ENCODE measurements around the gene KIF25. TPM values are rescaled to one million over a fixed set of nuclear protein-coding genes. Genes with fewer than 3 reads are reported as not detected.

The KIF25 gene
- total and polyA plus RNA-seq, 3 experiments from 2014 or later: not detected

DNA sequence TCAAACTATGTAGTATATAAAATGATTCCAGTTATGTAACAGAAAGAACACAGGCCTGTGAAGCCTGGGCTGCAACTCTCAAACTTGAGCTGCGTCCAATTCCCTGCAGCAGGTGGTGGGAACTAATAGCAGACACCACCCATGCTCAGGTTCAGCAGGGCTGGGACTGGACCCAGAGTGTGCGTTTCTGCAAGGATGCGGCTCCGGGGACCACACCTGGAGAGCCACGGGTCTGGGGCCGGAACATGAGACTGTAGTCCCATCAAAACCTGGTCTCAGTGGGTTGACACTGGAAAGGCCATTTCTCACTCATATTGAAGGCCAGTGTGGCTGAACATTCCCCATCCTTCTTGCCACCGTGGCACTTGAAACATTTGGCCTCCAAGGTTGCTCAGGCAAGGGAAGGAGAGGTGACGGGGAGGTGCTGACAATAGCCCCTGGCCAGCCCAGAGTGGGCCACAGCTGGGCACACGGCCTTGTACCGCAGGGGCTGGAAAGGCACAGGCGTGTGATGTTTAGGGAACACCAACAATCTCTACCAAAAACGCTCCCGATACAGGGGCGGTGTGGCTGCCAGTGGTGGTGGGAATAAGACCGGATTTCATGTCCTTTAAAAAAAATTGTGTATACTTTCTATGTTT is 43.5 kb downstream of the KIF25 start:
- ChIA-PET CTCF (no interaction called here), POLR2A (no interaction called here)
- H3K9me3 Mint-ChIP-seq: peaks cover 5 to 27% (median 22%) of the 10 kb centered on the region in 5 donors
- Histone ChIP-seq H3K9me3 (ENCODE audit: low read length) (peaks cover 6% of the 10 kb centered on the region), H3K36me3 (ENCODE audit: insufficient read depth, low read length) (no peaks in the 10 kb centered on the region), H3K27me3 (ENCODE audit: insufficient read depth, low read length, poor library complexity, severe bottlenecking) (no peaks in the 10 kb centered on the region), H3K4me3 (ENCODE audit: low read length) (no peak overlapping the region), H3K27ac (ENCODE audit: low read depth, low read length) (no peak overlapping the region), H3K4me1 (ENCODE audit: insufficient read depth, low read length) (no peaks in the 10 kb centered on the region)
- H3K27ac Mint-ChIP-seq: no peak overlapping the region
- peaks cover 7 to 8% of the 10 kb centered on the region in 2 donors for H3K27me3 Mint-ChIP-seq
- H3K4me1 Mint-ChIP-seq: peaks cover 0 to 3% (median 1%) of the 10 kb centered on the region in 3 donors
- H3K4me3 Mint-ChIP-seq: no peak overlapping the region
- peaks cover 0 to 1% (median 0%) of the 10 kb centered on the region in 3 donors for H3K36me3 Mint-ChIP-seq
- DNase-seq: no peak

DNA sequence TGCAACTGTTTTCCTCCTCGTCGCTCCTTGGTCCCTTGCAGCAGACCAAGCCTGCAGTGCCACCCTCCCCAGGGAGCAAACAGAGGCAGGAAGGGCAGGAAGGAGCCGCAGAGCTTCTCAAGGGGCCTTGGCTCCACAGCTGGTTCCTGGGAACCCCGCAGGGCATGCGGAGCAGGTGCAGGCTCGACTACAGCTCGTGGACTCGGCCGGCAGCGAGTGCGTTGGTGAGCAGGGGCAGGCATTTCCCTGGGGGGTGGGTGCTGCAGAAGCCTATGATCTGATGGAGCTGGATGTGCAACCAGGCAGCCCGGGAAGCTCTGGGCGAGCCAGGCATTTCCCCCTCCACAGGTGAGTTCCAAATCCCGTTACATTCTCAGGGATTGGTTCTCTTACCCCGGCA is 44.5 kb downstream of the KIF25 start:
- no peaks in the 10 kb centered on the region for H3K36me3 ChIP-seq (ENCODE audit: insufficient read depth, low read length)

DNA sequence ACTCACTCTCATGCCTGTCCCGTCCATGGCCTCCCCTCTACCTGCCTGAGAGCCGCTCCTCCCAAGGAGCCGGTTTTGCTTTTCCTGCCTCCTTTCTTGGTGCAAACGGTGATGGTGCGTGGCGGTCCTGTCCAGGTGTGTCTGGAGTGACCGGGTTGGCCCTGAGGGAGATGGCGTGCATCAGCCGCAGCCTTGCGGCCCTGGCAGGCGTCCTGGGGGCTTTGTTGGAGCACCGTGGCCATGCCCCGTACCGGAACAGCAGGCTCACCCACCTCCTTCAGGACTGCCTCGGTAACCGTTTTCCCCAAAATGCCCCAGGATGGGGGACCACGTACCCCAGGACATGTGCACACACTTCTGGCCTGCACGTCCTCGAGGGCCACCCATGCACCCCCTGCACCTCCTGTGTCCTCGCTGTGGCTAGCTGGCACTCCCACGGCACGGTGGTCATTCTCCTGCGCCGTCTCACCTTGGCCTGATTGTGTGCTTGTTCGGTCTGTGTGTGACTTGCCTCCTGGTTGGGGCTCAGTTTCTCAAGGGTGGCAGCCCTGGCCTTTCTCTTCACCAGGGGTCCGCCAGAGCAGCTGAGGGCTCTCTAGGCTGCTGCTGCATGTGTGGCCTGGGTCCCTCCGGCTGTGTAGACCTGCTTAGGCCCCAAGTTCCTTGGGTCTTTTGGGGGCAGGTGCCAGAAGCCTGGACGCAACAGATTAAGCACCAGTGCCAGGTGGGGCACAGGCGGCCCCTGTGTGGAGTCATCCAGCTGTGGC is 45.1 kb downstream of the KIF25 start:
- CTCF ChIA-PET: no interaction called here
- peaks cover 0 to 4% of the 10 kb centered on the region in 2 donors for H3K27me3 Mint-ChIP-seq
- H3K4me3 Mint-ChIP-seq: no peak overlapping the region

More for the DNA sequence above, 44.5 kb downstream of the KIF25 start:
- Mint-ChIP-seq H3K4me1 (no peaks in the 10 kb centered on the region), H3K36me3 (no peaks in the 10 kb centered on the region), H3K27ac (no peak overlapping the region), H3K9me3 (peaks cover 5 to 27% (median 20%) of the 10 kb centered on the region in 5 donors), H3K27me3 (peaks cover 0 to 4% of the 10 kb centered on the region in 2 donors), H3K4me3 (no peak overlapping the region)
- no peak for DNase-seq
- Histone ChIP-seq H3K4me3 (ENCODE audit: low read length) (no peak overlapping the region), H3K27ac (ENCODE audit: low read depth, low read length) (no peak overlapping the region), H3K9me3 (ENCODE audit: low read length) (peaks cover 6% of the 10 kb centered on the region), H3K27me3 (ENCODE audit: insufficient read depth, low read length, poor library complexity, severe bottlenecking) (no peaks in the 10 kb centered on the region), H3K4me1 (ENCODE audit: insufficient read depth, low read length) (no peaks in the 10 kb centered on the region)
- CTCF ChIA-PET: no interaction called here
- POLR2A ChIA-PET: no interaction called here

DNA sequence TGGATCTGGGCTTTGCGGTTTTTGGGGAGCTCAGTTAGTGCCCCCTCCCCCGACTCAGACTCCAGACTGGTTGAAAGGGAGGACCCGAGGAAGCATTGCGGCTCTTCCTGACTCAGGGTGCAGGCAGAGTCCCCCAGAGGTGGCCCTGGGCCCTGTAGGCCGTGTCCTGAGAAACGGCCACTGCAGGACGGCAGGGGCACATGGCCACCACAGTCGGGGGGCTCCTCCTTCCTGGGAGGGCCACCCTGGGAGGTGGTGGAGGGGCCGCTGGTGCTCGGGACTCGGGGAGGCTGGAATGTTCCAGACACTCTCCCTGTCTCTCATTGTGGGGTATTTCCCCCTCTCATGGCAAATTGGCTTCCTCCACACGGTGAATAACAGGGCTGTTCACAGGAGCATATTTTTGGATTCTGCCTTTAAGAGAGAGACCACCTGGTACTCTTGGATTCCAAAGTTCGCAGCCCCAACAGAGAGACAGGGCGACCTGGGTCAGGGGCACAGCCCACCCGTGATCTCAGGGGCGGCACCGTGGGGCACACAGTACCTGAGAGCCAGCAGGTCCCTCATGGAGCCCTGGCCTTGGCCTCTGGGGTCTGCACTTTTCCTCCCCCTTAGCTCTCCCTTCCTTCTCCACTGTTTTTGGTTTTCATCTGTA is 45.8 kb downstream of the KIF25 start:
- H3K36me3 ChIP-seq (ENCODE audit: insufficient read depth, low read length): no peaks in the 10 kb centered on the region
- H3K4me3 ChIP-seq (ENCODE audit: low read length): no peak overlapping the region
- Mint-ChIP-seq H3K27me3 (peaks cover 0 to 3% of the 10 kb centered on the region in 2 donors), H3K9me3 (peaks cover 5 to 24% (median 16%) of the 10 kb centered on the region in 5 donors), H3K36me3 (no peaks in the 10 kb centered on the region), H3K4me3 (no peak overlapping the region), H3K4me1 (no peaks in the 10 kb centered on the region), H3K27ac (no peak overlapping the region)
- POLR2A ChIA-PET: no interaction called here
- H3K27ac ChIP-seq (ENCODE audit: low read depth, low read length): no peak overlapping the region
- peaks cover 6% of the 10 kb centered on the region for H3K9me3 ChIP-seq (ENCODE audit: low read length)
- no peak for DNase-seq
- no peaks in the 10 kb centered on the region for H3K4me1 ChIP-seq (ENCODE audit: insufficient read depth, low read length)
- CTCF ChIA-PET: no interaction called here
- no peaks in the 10 kb centered on the region for H3K27me3 ChIP-seq (ENCODE audit: insufficient read depth, low read length, poor library complexity, severe bottlenecking)

More for the DNA sequence above, 45.1 kb downstream of the KIF25 start:
- no peaks in the 10 kb centered on the region for H3K4me1 ChIP-seq (ENCODE audit: insufficient read depth, low read length)
- no peaks in the 10 kb centered on the region for H3K36me3 ChIP-seq (ENCODE audit: insufficient read depth, low read length)
- peaks cover 6% of the 10 kb centered on the region for H3K9me3 ChIP-seq (ENCODE audit: low read length)
- peaks cover 5 to 25% (median 16%) of the 10 kb centered on the region in 5 donors for H3K9me3 Mint-ChIP-seq
- POLR2A ChIA-PET: no interaction called here
- no peak overlapping the region for H3K4me3 ChIP-seq (ENCODE audit: low read length)
- H3K36me3 Mint-ChIP-seq: no peaks in the 10 kb centered on the region
- no peak overlapping the region for H3K27ac ChIP-seq (ENCODE audit: low read depth, low read length)
- H3K4me1 Mint-ChIP-seq: no peaks in the 10 kb centered on the region
- no peak overlapping the region for H3K27ac Mint-ChIP-seq
- no peak for DNase-seq
- no peaks in the 10 kb centered on the region for H3K27me3 ChIP-seq (ENCODE audit: insufficient read depth, low read length, poor library complexity, severe bottlenecking)

DNA sequence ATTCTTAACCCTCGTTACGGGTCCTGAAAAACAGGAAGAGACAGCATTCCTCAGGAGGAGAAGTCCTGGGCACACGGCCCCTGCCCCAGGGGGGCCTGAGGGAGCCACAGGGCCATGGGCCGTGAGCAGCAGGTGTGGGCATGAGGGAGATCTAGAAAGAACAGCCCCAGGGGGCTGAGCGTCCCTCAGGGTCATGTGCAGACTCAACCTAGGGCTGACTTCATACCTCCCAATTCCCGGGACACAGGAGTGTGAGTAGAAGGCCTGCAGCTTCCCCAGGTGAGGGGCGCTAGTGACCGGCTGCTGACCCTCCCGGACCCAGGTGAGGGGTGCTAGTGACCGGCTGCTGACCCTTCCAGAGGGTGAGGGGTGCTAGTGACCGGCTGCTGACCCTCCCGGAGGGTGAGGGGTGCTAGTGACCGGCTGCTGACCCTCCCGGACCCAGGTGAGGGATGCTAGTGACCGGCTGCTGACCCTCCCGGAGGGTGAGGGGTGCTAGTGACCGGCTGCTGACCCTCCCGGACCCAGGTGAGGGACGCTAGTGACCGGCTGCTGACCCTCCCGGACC is 46.5 kb downstream of the KIF25 start:
- Histone ChIP-seq H3K9me3 (ENCODE audit: low read length) (peaks cover 6% of the 10 kb centered on the region), H3K36me3 (ENCODE audit: insufficient read depth, low read length) (no peaks in the 10 kb centered on the region), H3K27me3 (ENCODE audit: insufficient read depth, low read length, poor library complexity, severe bottlenecking) (no peaks in the 10 kb centered on the region), H3K4me1 (ENCODE audit: insufficient read depth, low read length) (no peaks in the 10 kb centered on the region), H3K27ac (ENCODE audit: low read depth, low read length) (no peak overlapping the region), H3K4me3 (ENCODE audit: low read length) (no peak overlapping the region)
- CTCF ChIA-PET: no interaction called here
- DNase-seq: no peak
- peaks cover 0 to 5% of the 10 kb centered on the region in 2 donors for H3K27me3 Mint-ChIP-seq
- H3K4me1 Mint-ChIP-seq: no peaks in the 10 kb centered on the region
- POLR2A ChIA-PET: no interaction called here
- peaks cover 5 to 19% (median 15%) of the 10 kb centered on the region in 5 donors for H3K9me3 Mint-ChIP-seq
- no peak overlapping the region for H3K27ac Mint-ChIP-seq
- no peak overlapping the region for H3K4me3 Mint-ChIP-seq
- H3K36me3 Mint-ChIP-seq: no peaks in the 10 kb centered on the region

DNA sequence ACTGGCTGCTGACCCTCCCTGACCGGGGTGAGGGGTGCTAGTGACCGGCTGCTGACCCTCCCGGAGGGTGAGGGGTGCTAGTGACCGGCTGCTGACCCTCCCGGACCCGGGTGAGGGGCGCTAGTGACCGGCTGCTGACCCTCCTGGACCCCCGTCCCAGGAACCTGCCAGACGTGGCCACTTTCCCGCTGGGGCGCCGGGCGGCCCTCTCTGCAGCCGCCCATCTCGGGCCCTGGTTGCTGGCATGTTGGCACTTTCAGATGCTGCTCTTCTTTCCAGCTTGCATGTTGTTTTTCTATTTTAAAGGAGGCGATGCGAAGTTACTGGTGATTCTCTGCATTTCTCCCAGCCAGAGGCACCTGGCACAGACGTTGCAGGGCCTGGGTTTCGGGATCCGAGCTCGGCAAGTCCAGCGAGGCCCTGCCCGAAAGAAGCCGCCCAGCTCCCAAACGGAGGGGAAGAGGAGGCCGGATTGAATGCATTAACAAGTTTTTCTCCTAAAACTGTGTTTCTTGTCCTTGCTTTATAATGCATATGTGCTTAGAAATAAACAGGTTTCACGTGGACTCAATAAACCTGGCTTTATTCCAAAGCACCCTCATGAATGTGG is 47.2 kb downstream of the KIF25 start:
- no peaks in the 10 kb centered on the region for H3K36me3 Mint-ChIP-seq
- H3K9me3 Mint-ChIP-seq: peaks cover under 1 to 15% (median 8%) of the 10 kb centered on the region in 5 donors
- Histone ChIP-seq H3K9me3 (ENCODE audit: low read length) (peaks cover 5% of the 10 kb centered on the region), H3K4me3 (ENCODE audit: low read length) (no peak overlapping the region), H3K36me3 (ENCODE audit: insufficient read depth, low read length) (no peaks in the 10 kb centered on the region), H3K27me3 (ENCODE audit: insufficient read depth, low read length, poor library complexity, severe bottlenecking) (no peaks in the 10 kb centered on the region), H3K27ac (ENCODE audit: low read depth, low read length) (no peak overlapping the region), H3K4me1 (ENCODE audit: insufficient read depth, low read length) (no peaks in the 10 kb centered on the region)
- ChIA-PET CTCF (no interaction called here), POLR2A (no interaction called here)
- DNase-seq: no peak
- no peak overlapping the region for H3K27ac Mint-ChIP-seq
- no peaks in the 10 kb centered on the region for H3K4me1 Mint-ChIP-seq
- no peak overlapping the region for H3K4me3 Mint-ChIP-seq
- H3K27me3 Mint-ChIP-seq: peaks cover 0 to 5% of the 10 kb centered on the region in 2 donors

DNA sequence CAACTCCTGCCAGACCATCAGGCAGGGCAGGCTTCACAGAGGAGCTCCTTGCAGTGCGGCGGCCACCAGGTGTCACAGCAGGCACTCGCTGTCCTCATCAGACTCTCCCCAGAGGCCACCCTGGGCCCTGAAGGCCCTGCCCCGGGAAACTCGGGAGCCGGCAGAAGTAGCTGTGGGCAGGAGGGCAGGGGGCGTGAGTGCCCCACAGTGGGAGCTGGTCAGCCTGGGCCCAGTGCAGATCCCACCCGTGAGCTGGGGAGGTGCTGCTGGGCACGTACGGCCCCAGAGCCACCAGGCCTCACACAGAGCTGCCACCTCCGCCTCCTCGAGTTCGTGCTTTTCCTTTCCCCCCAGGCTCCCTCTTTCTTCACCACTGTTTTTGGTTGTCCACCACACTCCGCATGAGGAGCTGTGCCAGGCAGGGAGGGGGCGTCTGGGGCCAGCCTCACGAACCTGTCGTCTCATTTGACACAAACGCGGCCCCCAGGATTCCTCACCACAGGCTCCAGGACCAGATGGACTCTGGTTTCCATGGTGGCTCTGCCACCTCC is 47.7 kb downstream of the KIF25 start:
- Mint-ChIP-seq H3K4me1 (no peaks in the 10 kb centered on the region), H3K9me3 (peaks cover 0 to 10% (median 4%) of the 10 kb centered on the region in 5 donors), H3K27ac (no peak overlapping the region), H3K27me3 (peaks cover 0 to 5% of the 10 kb centered on the region in 2 donors), H3K4me3 (no peak overlapping the region), H3K36me3 (no peaks in the 10 kb centered on the region)
- H3K36me3 ChIP-seq (ENCODE audit: insufficient read depth, low read length): no peaks in the 10 kb centered on the region
- ChIA-PET CTCF (no interaction called here), POLR2A (no interaction called here)
- no peak overlapping the region for H3K27ac ChIP-seq (ENCODE audit: low read depth, low read length)
- no peak overlapping the region for H3K4me3 ChIP-seq (ENCODE audit: low read length)
- no peak for DNase-seq
- H3K27me3 ChIP-seq (ENCODE audit: insufficient read depth, low read length, poor library complexity, severe bottlenecking): no peaks in the 10 kb centered on the region
- H3K9me3 ChIP-seq (ENCODE audit: low read length): no peaks in the 10 kb centered on the region
- H3K4me1 ChIP-seq (ENCODE audit: insufficient read depth, low read length): no peaks in the 10 kb centered on the region
